GM12801 (cell line): ENCODE data around the gene FLT3LG.

Experiments
- TF ChIP-seq, protein P1 (sequence below): IDR thresholded peaks from one replicate; pipeline ENCODE4 v1.5.1; 2011; ENCODE audit warnings: control low read depth; ENCODE audit not compliant: insufficient read length; ENCODE audit errors: extremely low read depth

FLT3LG gene

DNA sequence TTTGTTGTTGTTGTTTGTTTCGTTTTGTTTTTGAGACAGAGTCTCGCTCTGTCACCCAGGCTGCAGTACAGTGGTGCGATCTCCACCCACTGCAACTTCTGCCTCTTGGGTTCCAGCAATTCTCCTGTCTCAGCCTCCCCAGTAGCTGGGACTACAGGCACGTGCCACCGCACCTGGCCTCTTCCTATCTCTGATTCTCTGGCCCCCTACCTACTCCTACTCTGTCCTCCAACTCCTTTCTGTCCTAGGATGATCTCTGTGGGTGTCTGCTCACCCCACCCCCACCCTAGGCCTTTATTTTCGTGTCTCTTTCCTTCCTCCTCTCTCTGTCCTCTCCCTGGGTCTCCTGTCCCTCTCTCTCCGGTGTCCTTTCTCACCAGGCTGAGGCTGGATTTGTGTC, 23.6 kb upstream of the FLT3LG start:
- TF ChIP-seq, protein P1, sequence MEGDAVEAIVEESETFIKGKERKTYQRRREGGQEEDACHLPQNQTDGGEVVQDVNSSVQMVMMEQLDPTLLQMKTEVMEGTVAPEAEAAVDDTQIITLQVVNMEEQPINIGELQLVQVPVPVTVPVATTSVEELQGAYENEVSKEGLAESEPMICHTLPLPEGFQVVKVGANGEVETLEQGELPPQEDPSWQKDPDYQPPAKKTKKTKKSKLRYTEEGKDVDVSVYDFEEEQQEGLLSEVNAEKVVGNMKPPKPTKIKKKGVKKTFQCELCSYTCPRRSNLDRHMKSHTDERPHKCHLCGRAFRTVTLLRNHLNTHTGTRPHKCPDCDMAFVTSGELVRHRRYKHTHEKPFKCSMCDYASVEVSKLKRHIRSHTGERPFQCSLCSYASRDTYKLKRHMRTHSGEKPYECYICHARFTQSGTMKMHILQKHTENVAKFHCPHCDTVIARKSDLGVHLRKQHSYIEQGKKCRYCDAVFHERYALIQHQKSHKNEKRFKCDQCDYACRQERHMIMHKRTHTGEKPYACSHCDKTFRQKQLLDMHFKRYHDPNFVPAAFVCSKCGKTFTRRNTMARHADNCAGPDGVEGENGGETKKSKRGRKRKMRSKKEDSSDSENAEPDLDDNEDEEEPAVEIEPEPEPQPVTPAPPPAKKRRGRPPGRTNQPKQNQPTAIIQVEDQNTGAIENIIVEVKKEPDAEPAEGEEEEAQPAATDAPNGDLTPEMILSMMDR, result no peak

DNA sequence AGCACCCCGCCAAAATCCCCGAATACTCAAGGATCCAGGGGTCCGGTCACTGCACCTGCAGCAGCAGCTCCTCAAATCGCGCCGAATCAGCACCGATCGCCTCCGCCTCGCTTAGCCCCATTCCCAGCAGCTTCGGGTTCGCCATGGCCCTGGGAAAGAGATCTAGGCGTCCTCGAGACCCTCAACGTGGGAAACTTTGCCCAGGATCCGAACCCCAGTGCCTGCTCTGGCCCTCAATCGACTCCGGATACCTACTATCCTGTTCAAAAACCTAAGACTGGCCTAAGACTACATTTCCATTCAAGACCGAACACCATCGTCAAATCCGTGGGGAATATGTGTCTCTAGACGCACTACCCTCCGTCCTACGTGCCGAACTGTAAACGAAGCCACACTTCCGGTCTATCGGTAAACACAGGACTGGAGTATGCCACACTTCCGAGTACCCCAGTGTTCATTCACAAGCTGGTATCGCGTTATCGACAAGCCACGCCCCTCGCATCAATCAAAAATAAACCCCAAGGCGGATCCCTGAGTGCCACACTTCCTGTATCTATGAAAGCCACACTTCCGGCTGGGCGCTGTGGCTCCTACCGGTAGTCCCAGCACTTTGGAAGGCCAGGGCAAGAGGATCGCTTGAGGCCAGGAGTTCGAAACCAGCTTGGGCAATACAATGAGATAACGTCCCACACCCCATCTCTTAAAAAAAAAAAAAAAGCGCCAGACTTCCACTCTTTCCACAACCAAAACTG, 22.4 kb upstream of the FLT3LG start, which contains the start of gene PIH1D1:
TSS of gene PIH1D1 (minus strand) at position 385 of the 752 bp plus-strand sequence. CDS start at position 145, 240 bp downstream.
- TF ChIP-seq, protein P1, result no peak

DNA sequence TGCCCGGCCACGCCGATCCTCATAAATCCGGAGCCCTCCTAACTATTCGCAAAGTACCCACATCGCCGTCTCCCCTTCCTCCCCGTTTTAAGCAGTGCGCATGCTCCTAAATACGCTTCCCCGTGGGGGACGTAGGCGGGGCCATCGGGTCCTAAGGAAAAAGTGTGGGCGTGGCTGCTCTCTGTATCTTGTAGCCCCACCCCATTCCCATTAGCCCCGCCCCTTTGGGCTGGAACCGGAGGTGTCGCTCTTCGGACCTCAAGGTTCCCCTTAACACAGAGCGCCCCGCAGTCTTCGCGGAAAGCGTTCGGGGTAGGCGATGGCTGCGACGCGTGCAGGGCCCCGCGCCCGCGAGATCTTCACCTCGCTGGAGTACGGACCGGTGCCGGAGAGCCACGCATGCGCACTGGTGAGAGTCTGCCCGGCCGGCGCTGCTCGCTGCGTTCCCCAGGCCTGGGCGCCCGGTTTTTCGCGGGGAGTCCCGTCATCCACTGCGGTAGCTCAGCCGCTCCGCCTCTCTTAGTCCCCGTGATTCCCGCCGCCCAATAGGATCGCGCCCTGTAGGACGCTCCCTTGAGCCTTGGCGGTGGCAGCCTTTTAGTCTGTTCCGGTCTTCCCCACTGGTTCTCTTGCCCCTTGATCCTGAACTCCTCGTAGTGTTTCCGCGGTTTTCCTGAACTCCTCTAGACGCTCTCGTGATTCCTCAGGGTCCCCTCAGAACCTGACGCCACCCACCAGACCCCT, 20.8 kb upstream of the FLT3LG start, which contains the start of gene ALDH16A1:
TSS of gene ALDH16A1 (plus strand) at position 213 of the 744 bp plus-strand sequence. CDS start at position 320, 107 bp downstream.
- TF ChIP-seq, protein P1, result no peak

DNA sequence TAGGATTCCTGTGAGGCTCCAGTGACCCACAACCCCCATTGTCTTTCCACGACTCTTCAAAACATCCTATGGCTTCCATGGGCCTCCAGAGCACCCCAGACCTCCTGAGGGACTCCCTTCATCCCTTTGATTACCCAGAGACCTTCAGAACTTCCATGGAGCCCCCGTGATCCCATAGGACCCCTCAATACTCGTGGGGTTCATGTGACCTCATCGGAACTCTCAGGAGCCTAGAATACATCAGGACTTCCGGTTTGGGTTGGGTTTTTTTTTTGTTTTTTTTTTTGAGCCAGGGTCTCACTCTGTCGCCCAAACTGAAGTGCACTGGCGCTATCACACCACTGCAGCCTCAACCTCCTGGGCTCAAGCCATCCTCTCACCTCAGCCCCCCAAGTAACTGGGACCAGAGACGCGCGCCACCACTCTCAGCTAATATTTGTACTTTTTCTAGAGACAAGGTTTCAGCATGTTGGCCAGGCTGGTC, 20.2 kb upstream of the FLT3LG start:
- TF ChIP-seq, protein P1, result no peak

DNA sequence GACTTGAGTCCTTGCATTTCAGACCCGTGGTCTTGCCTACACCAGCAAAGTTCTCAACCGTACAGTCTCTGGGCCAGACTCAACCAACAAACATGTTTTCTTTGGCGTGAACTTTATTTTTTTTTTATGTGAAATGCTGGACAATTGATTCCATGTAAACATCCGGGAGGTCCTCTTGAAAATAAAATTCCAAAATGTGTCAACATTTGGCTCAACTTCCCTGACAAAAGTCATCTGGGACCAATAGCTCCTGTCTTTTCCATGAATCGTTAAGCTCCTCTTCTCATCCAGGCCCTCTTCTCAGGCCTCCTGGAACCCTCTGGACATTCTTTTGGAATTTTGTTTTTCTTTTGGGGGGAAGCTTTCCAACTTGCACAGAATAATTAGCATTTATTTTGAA, 18.2 kb upstream of the FLT3LG start:
- TF ChIP-seq, protein P1, result no peak

DNA sequence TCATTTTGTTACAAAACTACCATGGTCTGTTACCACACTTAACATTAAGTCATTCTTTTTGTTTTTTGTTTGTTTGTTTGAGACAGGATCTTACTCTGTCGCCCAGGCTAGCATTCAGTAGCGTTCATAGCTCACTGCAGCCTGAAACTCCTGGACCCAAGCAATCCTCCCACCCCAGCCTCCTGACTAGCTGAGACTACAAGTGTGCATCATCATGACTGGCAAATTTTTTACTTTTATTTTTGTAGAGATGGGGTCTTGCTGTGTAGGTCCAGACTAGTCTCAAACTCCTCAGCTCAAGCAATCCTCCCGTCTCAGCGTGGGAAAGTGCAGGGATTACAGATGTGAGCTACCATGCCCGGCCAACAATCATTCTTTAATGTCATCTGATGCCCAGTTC, 17.7 kb upstream of the FLT3LG start:
- TF ChIP-seq, protein P1, result no peak

DNA sequence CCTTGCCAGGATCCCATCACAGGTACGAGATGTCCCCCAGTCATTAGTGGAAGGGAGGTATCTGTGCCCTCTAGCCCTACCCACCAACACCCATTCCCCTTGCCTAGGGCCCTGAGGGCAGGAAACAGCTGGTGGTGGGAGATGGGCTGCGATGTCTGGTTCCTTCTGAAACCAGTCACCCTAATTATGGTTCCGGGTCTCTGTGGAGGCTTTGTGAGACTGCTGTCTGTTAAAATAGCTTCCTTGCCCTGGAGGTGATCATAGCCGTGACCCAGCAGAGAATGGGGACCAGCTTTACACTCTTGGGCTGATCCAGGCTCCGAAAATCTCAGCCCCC, 15.5 kb upstream of the FLT3LG start:
- TF ChIP-seq, protein P1, result no peak
